IPS-NIHi7 (cell line): ENCODE results near the gene GNLY.

Experiments
- DNase-seq: peaks from one replicate; pipeline ENCODE4 v3.0.0; 2012; ENCODE audit warnings: mixed read lengths; ENCODE audit errors: extremely low spot score

Gene GNLY

GRCh38 chr2:85727798-85728197, 33.6 kb downstream of the GNLY start:
- no peak for DNase-seq

DNA sequence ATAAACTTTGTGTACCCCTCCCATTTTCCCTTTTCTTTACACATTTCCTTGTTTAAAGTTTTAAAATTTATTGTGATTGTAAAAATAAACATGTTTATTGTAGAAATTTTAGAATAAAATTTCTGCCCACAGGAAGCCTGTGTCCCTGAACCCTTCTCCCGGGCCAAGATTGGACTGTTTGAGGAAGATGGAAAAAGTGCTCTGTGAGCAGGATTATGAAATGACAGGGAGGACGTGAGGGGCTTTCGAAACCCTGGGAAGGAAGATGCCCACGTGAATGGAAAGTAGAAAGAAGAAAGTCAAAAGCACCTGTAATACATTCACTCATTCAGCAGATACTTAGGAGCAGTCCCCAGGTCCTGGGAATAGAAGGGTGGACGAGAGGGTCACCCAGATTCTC, 34.2 kb downstream of the GNLY start:
- DNase-seq = no peak

GRCh38 chr2:85728883-85729824, 35.0 kb downstream of the GNLY start:
- peak; percentile 96 for DNase-seq

- no peak for DNase-seq
Observed at GRCh38 chr2:85729825-85730510, 35.8 kb downstream of the GNLY start.

DNA sequence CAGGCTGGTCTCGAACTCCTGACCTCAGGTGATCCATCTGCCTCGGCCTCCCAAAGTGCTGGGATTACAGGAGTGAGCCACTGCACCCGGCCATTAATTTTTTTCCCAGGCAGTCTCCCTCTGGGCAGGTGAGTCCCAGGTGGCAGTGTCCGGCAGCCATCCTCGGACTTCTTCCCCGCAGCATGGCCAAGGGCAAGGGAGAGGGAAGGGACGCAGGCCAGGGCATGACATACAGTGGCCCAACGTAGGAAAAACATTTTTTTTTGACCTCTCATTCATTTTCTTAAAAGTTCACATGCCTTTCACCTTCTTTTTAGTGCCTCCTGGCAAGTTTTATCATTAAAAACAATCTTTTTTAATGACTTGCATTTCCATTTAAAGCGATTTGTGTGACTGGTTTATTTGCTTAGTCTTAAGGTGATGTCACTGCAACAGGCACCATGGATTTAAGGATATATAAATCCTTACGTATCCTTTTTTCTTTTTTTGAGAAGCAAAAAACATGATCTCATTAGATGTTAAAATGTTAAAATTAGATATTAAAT, 36.6 kb downstream of the GNLY start:
- no peak for DNase-seq

GRCh38 chr2:85731606-85732005, 37.4 kb downstream of the GNLY start:
- no peak for DNase-seq

DNA sequence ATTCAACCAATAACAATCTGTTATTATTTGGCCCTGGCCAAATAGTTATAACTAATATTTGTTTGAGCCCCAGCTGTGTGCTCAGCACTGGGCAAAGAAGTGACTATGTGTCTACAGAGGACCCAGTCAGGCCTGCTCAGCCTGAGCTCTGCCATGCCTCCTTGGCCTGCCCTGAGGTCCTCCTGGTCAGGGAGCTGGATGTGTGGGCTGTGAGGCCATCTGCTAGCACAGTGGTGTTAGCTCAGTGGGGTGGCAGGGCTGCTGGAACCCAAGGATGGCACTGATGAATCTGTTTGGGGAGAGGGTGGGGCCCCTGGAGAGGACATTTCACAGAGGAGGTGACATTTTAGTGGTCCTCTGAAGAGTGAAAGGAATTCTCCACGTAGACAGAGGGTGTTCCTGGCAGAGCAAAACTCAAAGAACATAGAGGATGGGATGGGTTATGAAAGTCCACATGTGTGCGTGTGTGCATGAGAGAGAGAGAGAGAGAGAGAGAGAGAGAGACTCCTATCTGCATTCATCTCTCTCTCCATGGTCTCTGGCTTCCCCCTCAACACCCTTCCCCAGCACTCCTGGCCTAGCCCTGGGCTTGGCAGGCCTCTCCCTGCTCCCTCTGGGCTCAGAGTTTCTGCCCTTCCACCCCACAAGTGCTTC, 38.4 kb downstream of the GNLY start:
- no peak for DNase-seq

DNA sequence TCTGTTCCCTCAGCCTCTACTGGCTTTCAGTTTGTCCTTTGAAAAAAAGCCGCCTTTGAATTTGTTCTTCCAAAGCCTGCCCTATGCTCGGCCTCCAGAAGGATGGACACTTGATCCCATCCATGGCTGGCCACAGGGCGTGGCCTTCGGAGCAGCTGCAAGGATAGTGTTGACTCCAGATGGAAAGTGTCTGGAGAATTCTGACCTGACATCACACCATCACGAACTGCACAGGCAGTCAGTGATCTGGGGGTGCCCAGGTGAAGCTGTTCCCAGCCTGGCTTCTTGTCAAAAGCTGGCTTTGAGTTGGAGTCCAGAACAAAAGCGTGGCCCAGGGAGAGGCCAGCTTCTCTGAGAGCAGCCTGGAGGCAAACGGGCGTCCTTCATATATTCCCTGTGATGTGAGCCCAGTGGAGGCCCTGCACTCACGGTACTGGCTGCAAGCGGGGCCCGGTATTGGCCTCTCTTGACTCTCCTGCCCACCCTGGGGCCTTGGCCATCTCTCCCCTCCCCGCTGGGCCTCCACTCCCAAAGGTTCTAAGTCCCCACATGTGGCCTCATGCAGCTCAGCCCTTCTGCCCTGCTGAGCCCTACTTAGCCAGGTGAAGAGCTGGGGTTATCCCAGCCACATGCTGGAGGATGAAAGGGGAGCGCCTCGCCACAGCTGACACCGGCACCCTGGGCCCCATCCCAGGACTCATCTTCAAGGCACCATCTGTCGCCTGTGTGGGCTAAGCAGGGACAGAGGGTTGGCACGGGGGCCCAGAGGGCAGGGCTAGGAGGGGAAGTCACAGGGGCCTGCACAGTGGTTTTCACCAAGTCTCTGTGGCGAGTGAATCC, 39.2 kb downstream of the GNLY start:
- no peak for DNase-seq

DNA sequence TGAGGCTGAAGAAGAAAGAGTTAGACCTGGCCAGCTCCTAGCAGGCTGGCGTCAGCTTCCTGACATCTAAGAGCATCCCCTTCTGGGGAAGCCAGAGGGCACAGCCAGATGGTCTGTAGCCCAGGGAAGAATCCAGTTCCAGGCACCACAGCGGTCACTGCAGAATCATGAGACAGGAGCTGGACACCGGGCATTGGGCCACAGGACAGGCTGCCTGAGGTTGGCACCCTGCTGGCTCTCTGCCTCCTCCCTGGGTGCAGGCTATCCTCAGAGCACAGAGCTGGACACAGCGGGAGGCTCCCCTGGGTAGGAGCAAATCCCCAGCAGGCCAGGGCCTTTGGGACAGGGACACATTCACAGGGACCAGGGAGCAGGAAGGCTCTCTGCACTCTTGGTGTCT, 39.9 kb downstream of the GNLY start:
- no peak for DNase-seq

DNA sequence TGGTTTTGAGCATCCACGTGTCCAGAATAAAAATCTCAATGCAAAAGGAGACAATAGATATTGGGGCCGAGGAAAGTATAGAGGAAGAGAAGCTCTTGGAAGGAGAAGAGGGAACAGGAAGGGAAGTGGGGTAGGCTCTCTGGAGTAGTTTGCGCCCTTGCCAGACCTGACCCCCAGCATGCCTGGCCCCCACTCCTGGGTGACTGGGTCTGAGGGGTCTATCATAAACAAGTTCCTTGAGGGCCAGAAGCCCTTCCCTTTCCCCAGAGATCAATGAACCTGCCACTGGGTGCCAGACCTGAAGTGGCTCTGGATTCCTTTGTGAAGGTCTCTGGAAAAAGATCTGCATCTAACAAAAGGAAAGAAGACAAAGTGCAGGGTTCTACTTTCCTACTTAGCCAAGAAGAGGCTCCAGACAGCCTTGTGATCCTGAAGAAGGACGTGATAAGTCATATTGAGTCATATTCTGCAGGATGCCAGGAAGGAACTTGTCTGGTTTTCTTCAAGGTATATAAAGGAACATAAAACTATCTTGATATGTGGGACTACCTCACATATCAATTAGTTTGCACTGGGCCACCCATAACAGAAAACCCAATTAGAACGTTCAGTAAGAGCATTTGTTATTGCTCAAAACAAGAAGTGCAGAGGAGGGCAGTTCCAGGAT, 40.9 kb downstream of the GNLY start:
- no peak for DNase-seq

- DNase-seq = no peak
Observed at GRCh38 chr2:85735691-85736090, 41.5 kb downstream of the GNLY start.

DNA sequence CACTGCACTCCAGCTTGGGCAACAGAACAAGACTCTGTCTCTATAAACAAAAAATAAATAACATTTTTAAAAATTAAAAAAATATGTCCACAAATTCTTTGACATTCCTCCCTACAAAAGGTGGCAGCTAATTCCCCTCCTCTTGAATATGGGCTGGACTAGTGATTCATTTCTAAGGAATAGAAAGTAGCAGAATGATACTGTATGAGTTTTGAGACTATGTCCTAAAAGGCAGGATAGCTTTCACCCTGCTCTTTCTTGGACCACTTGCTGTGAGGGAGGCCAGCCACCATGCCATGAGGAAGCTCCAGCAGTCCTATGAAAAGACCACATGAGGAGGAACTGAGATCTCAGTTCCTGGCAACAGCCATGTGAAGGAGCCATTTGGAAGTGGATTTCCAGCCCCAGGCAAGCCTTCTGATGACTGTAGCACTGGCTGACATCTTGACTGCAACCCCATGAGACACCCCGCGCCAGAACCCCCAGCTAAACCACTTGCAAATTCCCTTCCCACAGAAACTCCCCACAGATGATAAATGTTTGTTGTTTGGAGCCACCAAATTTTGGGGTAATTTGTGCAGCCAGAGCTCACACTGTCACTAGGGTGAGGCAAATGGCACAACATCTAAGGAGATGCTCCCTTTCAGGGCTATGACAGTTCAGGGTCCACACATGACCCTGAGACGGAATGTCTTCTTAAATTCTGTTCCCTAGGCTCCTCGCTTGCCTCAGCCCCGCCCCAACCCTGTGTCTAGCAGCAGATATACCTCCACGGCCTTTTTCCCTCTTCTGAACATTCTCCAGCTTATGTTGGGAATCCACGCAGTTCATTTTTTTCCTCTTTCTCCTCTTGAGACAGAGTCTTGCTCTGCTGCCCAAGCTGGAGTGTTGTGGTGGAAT, 42.5 kb downstream of the GNLY start:
- no peak for DNase-seq

DNA sequence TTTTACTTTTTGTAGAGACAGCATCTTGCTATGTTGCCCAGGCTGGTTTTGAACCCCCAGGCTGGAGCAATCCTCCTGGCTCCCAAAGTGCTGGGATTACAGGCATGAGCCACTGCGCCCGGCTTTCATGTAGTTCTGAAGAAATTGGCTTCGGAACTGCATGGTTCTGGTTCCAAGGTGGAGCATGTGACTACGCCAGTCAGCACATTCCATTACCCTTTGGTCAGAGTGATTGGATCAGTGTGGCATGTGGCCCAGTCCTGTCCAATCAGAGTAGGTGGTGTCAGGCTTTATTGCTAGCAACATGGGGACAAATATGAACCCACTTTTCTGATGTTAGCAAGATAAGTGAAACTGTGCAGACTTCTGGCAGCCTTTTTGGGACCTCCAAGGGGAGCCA, 43.3 kb downstream of the GNLY start:
- no peak for DNase-seq

DNA sequence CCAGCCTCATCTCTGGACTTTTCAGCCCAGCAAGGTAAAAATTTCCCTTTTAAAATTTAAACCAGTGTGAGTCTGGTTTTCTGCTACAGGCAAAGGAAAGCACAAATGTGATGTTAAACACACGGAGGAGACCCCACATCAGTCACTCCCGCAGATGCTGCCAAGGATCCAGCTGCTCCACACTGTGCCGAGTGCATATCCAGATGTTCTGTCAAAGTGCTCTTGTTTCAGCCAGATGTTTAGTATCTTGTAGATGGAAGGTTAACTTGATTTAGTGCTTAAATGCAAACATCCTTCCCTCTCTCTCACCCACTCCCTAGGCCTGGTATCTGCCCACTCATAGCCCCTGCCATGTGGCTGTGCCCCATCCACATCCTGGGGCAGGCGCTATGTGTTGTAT, 43.8 kb downstream of the GNLY start:
- DNase-seq = no peak

GRCh38 chr2:85740193-85740592, 46.0 kb downstream of the GNLY start:
- no peak for DNase-seq

DNA sequence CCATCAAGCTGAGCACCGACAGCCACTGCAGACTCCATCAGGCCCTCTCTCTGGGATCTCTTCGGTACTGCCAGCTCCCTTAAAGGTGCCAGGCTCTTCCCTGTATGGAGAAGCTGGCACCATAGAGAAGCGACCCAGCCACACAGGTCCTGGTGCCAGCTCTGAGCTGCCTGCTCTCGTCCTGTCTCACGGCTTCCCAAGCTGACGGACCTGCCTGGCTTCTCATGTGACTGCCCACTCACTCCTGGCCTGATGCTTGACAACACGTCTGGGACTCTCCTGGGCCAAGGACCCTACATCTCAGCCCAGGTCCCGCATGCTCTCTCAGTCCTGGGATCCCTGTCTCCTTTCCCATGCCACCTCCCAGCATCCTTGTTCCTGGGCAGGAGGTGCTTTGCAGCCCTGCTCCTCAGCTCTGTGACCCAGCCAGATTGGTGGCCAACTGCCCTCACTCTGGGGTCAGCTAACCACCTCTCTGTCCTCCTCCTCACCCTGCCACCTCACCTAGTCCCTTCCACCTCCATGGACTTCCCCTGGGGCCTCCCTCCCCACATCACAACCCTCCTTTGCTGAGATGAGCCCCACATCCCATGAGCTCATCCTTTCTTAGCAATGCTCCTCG, 47.2 kb downstream of the GNLY start:
- no peak for DNase-seq

DNA sequence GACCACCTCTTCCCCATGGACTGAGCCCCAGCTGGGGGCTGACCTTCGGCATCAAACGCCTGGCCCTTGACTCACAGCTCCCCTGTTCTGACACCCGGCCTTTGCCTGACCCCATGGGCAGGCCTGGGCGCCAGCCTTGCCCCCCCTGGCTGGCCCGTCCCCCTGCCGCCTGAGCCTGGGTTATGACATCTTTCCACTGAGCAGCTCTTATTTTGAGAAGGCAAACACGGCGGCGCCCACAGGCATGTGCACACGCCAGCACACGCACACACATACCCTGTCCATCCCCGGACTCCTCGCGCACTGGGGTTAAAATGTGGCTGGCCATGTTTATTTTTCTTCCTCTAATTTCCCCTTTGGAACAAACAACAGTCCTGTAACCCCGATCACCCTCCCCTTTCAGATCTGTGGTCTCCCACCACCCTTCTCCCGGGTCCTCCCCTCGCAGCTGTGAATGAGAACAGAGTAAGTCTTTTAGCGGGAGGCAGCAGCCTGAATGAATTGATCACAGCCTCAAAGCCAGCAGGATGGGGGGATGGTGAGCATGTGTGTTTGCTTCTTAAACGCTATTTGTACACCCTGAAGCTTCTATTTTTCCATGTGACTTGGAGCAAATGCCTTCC, 47.8 kb downstream of the GNLY start:
- DNase-seq = no peak

GRCh38 chr2:85743304-85743978, 49.3 kb downstream of the GNLY start:
- no peak for DNase-seq
